H1 (cell line): ENCODE results near the gene IL26. TPM values are rescaled to one million over a fixed set of nuclear protein-coding genes. Genes with fewer than 3 reads are reported as not detected.

Source experiments
- CTCF ChIA-PET: fragments of 300-600 bp; sonication (Branson Sonifier 250); formaldehyde crosslinking; loops from one replicate; lab custom pipeline; 2021; ENCODE audit not compliant: partially characterized antibody; lab: Charles Lee
- POLR2A ChIA-PET: fragments of 300-600 bp; sonication (Branson Sonifier 250); formaldehyde crosslinking; loops from one replicate; lab custom pipeline; 2021; ENCODE audit warnings: inconsistent platforms; ENCODE audit not compliant: partially characterized antibody; lab: Charles Lee
- DNase-seq, 2 experiments: peaks; one replicate each; pipeline versions ENCODE4 v3.0.0 to v3.0.0-alpha.2; 2010 to 2022; ENCODE audit warnings: low spot score in 2 of 2, low read depth in 1 of 2, mixed read lengths in 1 of 2
- FAIRE-seq: peaks from 2 replicates; lab custom pipeline; 2011; peaks lifted over from hg19 to GRCh38; lab: Jason Lieb, UNC
- H2AFZ ChIP-seq: 2 replicates; pipeline ENCODE4 v1.8.1; 2012; ENCODE audit warnings: low read length, inconsistent platforms
- H2AK5ac ChIP-seq: 2 replicates; pipeline ENCODE4 v1.6.1; 2013; ENCODE audit warnings: low read depth, low read length
- H2BK120ac ChIP-seq: replicated peaks from 2 replicates; pipeline ENCODE3; 2013; ENCODE audit warnings: low read depth, low read length, inconsistent platforms
- H2BK12ac ChIP-seq: 2 replicates; pipeline ENCODE4 v1.6.1; 2013; ENCODE audit warnings: low read depth, low read length
- H2BK15ac ChIP-seq: 2 replicates; pipeline ENCODE4 v1.6.1; 2013; ENCODE audit warnings: low read length
- H2BK20ac ChIP-seq: 2 replicates; pipeline ENCODE4 v1.6.1; 2013; ENCODE audit warnings: low read length
- H2BK5ac ChIP-seq: 2 replicates; pipeline ENCODE4 v1.6.1; 2013; ENCODE audit warnings: low read depth, low read length
- H3K14ac ChIP-seq: 2 replicates; pipeline ENCODE4 v1.6.1; 2013; ENCODE audit warnings: inconsistent platforms; ENCODE audit not compliant: insufficient read length
- H3K18ac ChIP-seq: 2 replicates; pipeline ENCODE4 v1.6.1; 2013; ENCODE audit warnings: low read length; ENCODE audit errors: extremely low read depth
- H3K23ac ChIP-seq: 2 replicates; pipeline ENCODE4 v1.6.1; 2013; ENCODE audit warnings: inconsistent platforms; ENCODE audit not compliant: insufficient read length
- H3K23me2 ChIP-seq: 2 replicates; pipeline ENCODE4 v1.6.1; 2013; ENCODE audit warnings: low read depth, low read length
- H3K27ac ChIP-seq: 2 replicates; pipeline ENCODE4 v1.6.1; 2011; ENCODE audit warnings: low read depth, low read length, inconsistent platforms
- H3K27me3 ChIP-seq, 4 experiments: replicated peaks in 1 of 4; 1 replicate in 1 of 4; 2 replicates in 3 of 4; pipeline versions ENCODE4 v1.6.1 to v1.8.1; 2011 to 2013; ENCODE audit warnings: low read length in 3 of 4, mild to moderate bottlenecking in 3 of 4, inconsistent platforms in 2 of 4, mixed read lengths in 2 of 4, moderate library complexity in 1 of 4; ENCODE audit not compliant: control insufficient read depth in 3 of 4, insufficient read depth in 3 of 4; ENCODE audit errors: extremely low read depth in 1 of 4
- H3K36me3 ChIP-seq, 4 experiments: 2 replicates each; pipeline versions ENCODE4 v1.6.1 to v1.8.1; 2011 to 2013; ENCODE audit warnings: mild to moderate bottlenecking in 4 of 4, low read length in 3 of 4, moderate library complexity in 2 of 4, control low read depth in 1 of 4, inconsistent platforms in 1 of 4; ENCODE audit not compliant: insufficient read depth in 4 of 4, control insufficient read depth in 2 of 4
- H3K4ac ChIP-seq: replicated peaks from 2 replicates; pipeline ENCODE3; 2013; ENCODE audit warnings: low read length, low read depth, mixed read lengths, inconsistent platforms; ENCODE audit not compliant: insufficient read length
- H3K4me1 ChIP-seq, 4 experiments: replicated peaks in 1 of 4; 1 replicate in 1 of 4; 2 replicates in 3 of 4; pipeline versions ENCODE4 v1.6.1 to v1.8.1; 2011 to 2013; ENCODE audit warnings: low read length in 3 of 4, inconsistent platforms in 2 of 4, mixed read lengths in 1 of 4; ENCODE audit not compliant: insufficient read depth in 4 of 4, control insufficient read depth in 3 of 4
- H3K4me2 ChIP-seq, 2 experiments: 2 replicates each; pipeline versions ENCODE4 v1.6.1 to v1.8.1; 2011 to 2013; ENCODE audit warnings: low read depth in 2 of 2, low read length in 2 of 2, control low read depth in 1 of 2, inconsistent platforms in 1 of 2, mild to moderate bottlenecking in 1 of 2; ENCODE audit not compliant: insufficient read depth in 1 of 2
- H3K4me3 ChIP-seq, 4 experiments: fragments of 200-600, 300-600 bp in 1 of 4; sonication (generic), shearing (Covaris generic), sonication (Bioruptor Twin) in 1 of 4; 2 replicates each; pipeline versions ENCODE4 v1.5.1 to v1.8.1; 2011 to 2016; ENCODE audit warnings: low read length in 4 of 4, low read depth in 3 of 4, control low read depth in 2 of 4, inconsistent platforms in 2 of 4, mild to moderate bottlenecking in 2 of 4, mixed read lengths in 1 of 4, moderate library complexity in 1 of 4; ENCODE audit not compliant: insufficient read depth in 2 of 4; ENCODE audit errors: extremely low read depth in 1 of 4
- H3K56ac ChIP-seq: replicated peaks from 2 replicates; pipeline ENCODE3; 2013; ENCODE audit warnings: low read depth, mild to moderate bottlenecking, mixed read lengths, low read length, inconsistent platforms; ENCODE audit not compliant: insufficient read length
- H3K79me1 ChIP-seq: 2 replicates; pipeline ENCODE4 v1.6.1; 2013; ENCODE audit warnings: low read depth, low read length, control low read depth
- H3K79me2 ChIP-seq, 2 experiments: 2 replicates each; pipeline versions ENCODE4 v1.6.1 to v1.8.1; 2012 to 2013; ENCODE audit warnings: low read length in 2 of 2, mild to moderate bottlenecking in 2 of 2, inconsistent platforms in 1 of 2; ENCODE audit not compliant: insufficient read depth in 2 of 2, control insufficient read depth in 1 of 2
- H3K9ac ChIP-seq, 4 experiments: replicated peaks in 1 of 4; 1 replicate in 1 of 4; 2 replicates in 3 of 4; pipeline versions ENCODE4 v1.6.1 to v1.8.1; 2011 to 2013; ENCODE audit warnings: low read depth in 3 of 4, low read length in 3 of 4, control low read depth in 2 of 4, mild to moderate bottlenecking in 2 of 4, moderate library complexity in 2 of 4, inconsistent platforms in 1 of 4; ENCODE audit errors: extremely low read depth in 1 of 4
- H3K9me3 ChIP-seq, 2 experiments: 2 replicates each; pipeline versions ENCODE4 v1.6.1 to v1.8.1; 2012 to 2013; ENCODE audit warnings: mild to moderate bottlenecking in 2 of 2, moderate library complexity in 2 of 2, control low read depth in 1 of 2, inconsistent platforms in 1 of 2, low read depth in 1 of 2, low read length in 1 of 2, mixed read lengths in 1 of 2; ENCODE audit not compliant: insufficient read depth in 2 of 2
- H4K20me1 ChIP-seq, 2 experiments: replicated peaks in 1 of 2; 2 replicates each; pipeline versions ENCODE3 to v1.8.1; 2011 to 2013; ENCODE audit warnings: inconsistent platforms in 2 of 2, low read length in 2 of 2, mild to moderate bottlenecking in 1 of 2; ENCODE audit not compliant: insufficient read depth in 2 of 2, control insufficient read depth in 1 of 2
- H4K5ac ChIP-seq: 2 replicates; pipeline ENCODE4 v1.6.1; 2013; ENCODE audit warnings: low read length, low read depth, mixed read lengths, inconsistent platforms; ENCODE audit not compliant: insufficient read length
- H4K8ac ChIP-seq: 2 replicates; pipeline ENCODE4 v1.8.0; 2013; ENCODE audit warnings: mild to moderate bottlenecking, moderate library complexity, low read length, inconsistent platforms; ENCODE audit not compliant: insufficient read depth; ENCODE audit errors: extremely low read depth
- H4K91ac ChIP-seq: replicated peaks from 2 replicates; pipeline ENCODE3; 2013; ENCODE audit warnings: low read length, mixed read lengths, inconsistent platforms; ENCODE audit not compliant: insufficient read length
- GTF2F1 ChIP-seq: IDR thresholded peaks from 2 replicates; pipeline ENCODE4 v1.6.1; 2012; ENCODE audit warnings: low read depth, low read length, improper control_type of control experiment, borderline replicate concordance
- MAX ChIP-seq: IDR thresholded peaks from 2 replicates; pipeline ENCODE4 v1.6.1; 2012; ENCODE audit warnings: inconsistent platforms
- WGBS, 2 experiments: shearing (Covaris generic) in 1 of 2; methylation state at CpG; one replicate each; pipeline versions ENCODE4 v1.1.6 to v1.1.7; 2013 to 2015; ENCODE audit warnings: low lambda C conversion rate in 2 of 2, mixed read lengths in 2 of 2, inconsistent platforms in 1 of 2, low coverage in 1 of 2, missing lambda C conversion rate in 1 of 2; ENCODE audit not compliant: insufficient replicate concordance in 2 of 2, insufficient coverage in 1 of 2, insufficient read length in 1 of 2; ENCODE audit errors: extremely low coverage in 1 of 2, missing lambda C conversion rate in 1 of 2; 5-methylcytosine and 5-hydroxymethylcytosine counted together
- polyA plus RNA-seq, 7 experiments: library from polyadenylated mRNA; depleted of rRNA in 3 of 7; stranded (reverse) in 5 of 7; unstranded in 2 of 7; fragments of >200 nt in 5 of 7; fragments of 200-250 nt in 2 of 7; gene quantifications; 1 replicate in 5 of 7; 2 replicates in 1 of 7; 4 replicates in 1 of 7; pipeline versions ENCODE4 v1.2.1 to v1.2.3, GENCODE V29; 2011 to 2013; ENCODE audit warnings: missing spikeins in 2 of 7, mixed read lengths in 2 of 7
- total RNA-seq: library from RNA; stranded (reverse); fragmentation: NEBNext Ultra II Directional; extraction: Animal tissue kit (Norgen Biotek cat#: 25700); gene quantifications from 2 replicates; pipeline ENCODE4 v1.2.1, GENCODE V29; 2021

Gene IL26
- total and polyA plus RNA-seq, 2 of the 8 experiments (the other 6 are each of a cell fraction or from before 2014, with no cell fraction given), result not detected

- ChIA-PET CTCF (interaction anchor here (1.2 to 5.1 kb wide), 2 partner anchors 40 to 95 kb away, joined by 3 to 47 read pairs; no protein-coding TSS in a partner anchor), POLR2A (no interaction called here)
- 87% methylated on average over 1 of the region's 1 CpG; no CpG with 5 or more reads in 1 of the 2 experiments for WGBS, 2 experiments
Measured at GRCh38 chr12:68221497-68221896, 4.1 kb downstream of the IL26 start.

More at GRCh38 chr12:68221497-68221896, 4.1 kb downstream of the IL26 start:
- no peak overlapping the region for H2BK12ac ChIP-seq
- no peak overlapping the region for H4K8ac ChIP-seq
- H3K79me1 ChIP-seq, result no peaks in the 10 kb centered on the region
- H3K79me2 ChIP-seq, result no peaks in the 10 kb centered on the region
- H3K36me3 ChIP-seq, result no peaks in the 10 kb centered on the region
- H3K27me3 ChIP-seq, result no peaks in the 10 kb centered on the region
- no peak for DNase-seq
- no peaks in the 10 kb centered on the region for H3K9me3 ChIP-seq
- no peak overlapping the region for H4K5ac ChIP-seq
- TF ChIP-seq MAX (no peak), GTF2F1 (no peak)
- TF ChIP-seq, all 59 proteins: peak for 0
- FAIRE-seq, result no peak
- no peak overlapping the region for H3K23ac ChIP-seq
- H3K4ac ChIP-seq, result no peak overlapping the region
- no peak overlapping the region for H3K4me3 ChIP-seq
- no peak overlapping the region for H3K4me2 ChIP-seq
- H3K14ac ChIP-seq, result no peak overlapping the region
- no peak overlapping the region for H2BK5ac ChIP-seq
- H2AFZ ChIP-seq, result no peak overlapping the region
- H4K91ac ChIP-seq, result no peak overlapping the region
- H2BK120ac ChIP-seq, result no peak overlapping the region
- H3K9ac ChIP-seq, result no peak overlapping the region
- no peaks in the 10 kb centered on the region; the same call in 1 of the 2 replicates for H3K23me2 ChIP-seq
- no peak overlapping the region for H3K18ac ChIP-seq
- H3K56ac ChIP-seq, result no peak overlapping the region
- H2BK15ac ChIP-seq, result no peak overlapping the region
- no peak overlapping the region for H2AK5ac ChIP-seq
- H3K27ac ChIP-seq, result no peak overlapping the region
- no peak overlapping the region for H2BK20ac ChIP-seq
- no peaks in the 10 kb centered on the region for H3K4me1 ChIP-seq
- H4K20me1 ChIP-seq, result no peaks in the 10 kb centered on the region
